ENCODE data around the gene PIGQ.

PIGQ gene

GRCh38 chr16:555528-556473 lies 14.0 kb upstream of the PIGQ start:
- no peak for DNase-seq (ENCODE audit: low spot score)

- no peak for DNase-seq (ENCODE audit: low spot score)
Observed at GRCh38 chr16:556474-557173, 13.1 kb upstream of the PIGQ start.

- no peak for DNase-seq (ENCODE audit: low spot score)
Observed at GRCh38 chr16:557463-558297, 12.1 kb upstream of the PIGQ start.

- no peak for DNase-seq (ENCODE audit: low spot score)
Observed at GRCh38 chr16:558298-559020, 11.3 kb upstream of the PIGQ start.

- no peak for DNase-seq (ENCODE audit: low spot score)
Observed at GRCh38 chr16:559021-559380, 10.8 kb upstream of the PIGQ start.

- peak; percentile 67 for DNase-seq (ENCODE audit: low spot score)
Observed at GRCh38 chr16:559411-560203, 10.2 kb upstream of the PIGQ start.

GRCh38 chr16:560204-560700 lies 9.5 kb upstream of the PIGQ start, which contains the start of gene PRR35:
PRR35 (plus strand) TSS chr16:560394; CDS start chr16:563295, 2,901 bp downstream.
- DNase-seq (ENCODE audit: low spot score), result peak; percentile 76

GRCh38 chr16:560701-561412 lies 8.9 kb upstream of the PIGQ start:
- DNase-seq (ENCODE audit: low spot score), result peak; percentile 69

- DNase-seq (ENCODE audit: low spot score), result no peak
Observed at GRCh38 chr16:561413-561794, 8.4 kb upstream of the PIGQ start.

GRCh38 chr16:561957-562938 lies 7.5 kb upstream of the PIGQ start:
- DNase-seq (ENCODE audit: low spot score), result no peak

GRCh38 chr16:563072-563644 lies 6.6 kb upstream of the PIGQ start:
- no peak for DNase-seq (ENCODE audit: low spot score)

GRCh38 chr16:564690-565418 lies 4.9 kb upstream of the PIGQ start:
- no peak for DNase-seq (ENCODE audit: low spot score)

GRCh38 chr16:565419-566330 lies 4.1 kb upstream of the PIGQ start:
- no peak for DNase-seq (ENCODE audit: low spot score)

GRCh38 chr16:566475-567372 lies 3.0 kb upstream of the PIGQ start, which contains the start of gene NHLRC4:
NHLRC4 (plus strand) TSS chr16:567005; CDS start chr16:568048, 1,043 bp downstream.
- peak; percentile 88 for DNase-seq (ENCODE audit: low spot score)
